KMS-11 (cell line): Measurements from ENCODE around the gene CCDC92B.

ENCODE experiments used
- H2AFZ ChIP-seq: fragments of 200-600 bp; sonication (generic); 2 replicates; pipeline ENCODE4 v1.6.1; 2016; ENCODE audit warnings: antibody characterized with exemption, mixed run types, low read depth
- H3K27ac ChIP-seq: fragments of 200-600 bp; sonication (generic); 2 replicates; pipeline ENCODE4 v1.6.1; 2016; ENCODE audit warnings: mild to moderate bottlenecking, mixed run types
- H3K27me3 ChIP-seq: fragments of 200-600 bp; sonication (generic); 2 replicates; pipeline ENCODE4 v1.6.1; 2017; ENCODE audit warnings: mild to moderate bottlenecking, low read depth, mixed run types, moderate library complexity; ENCODE audit not compliant: insufficient read depth
- H3K36me3 ChIP-seq: fragments of 200-600 bp; sonication (generic); 2 replicates; pipeline ENCODE4 v1.6.1; 2017; ENCODE audit warnings: mild to moderate bottlenecking, mixed run types; ENCODE audit not compliant: insufficient read depth
- H3K4me1 ChIP-seq: fragments of 200-600 bp; sonication (generic); 2 replicates; pipeline ENCODE4 v1.6.1; 2016; ENCODE audit warnings: mild to moderate bottlenecking, low read depth, mixed run types; ENCODE audit not compliant: poor library complexity, severe bottlenecking
- H3K4me2 ChIP-seq: fragments of 200-600 bp; sonication (generic); 2 replicates; pipeline ENCODE4 v1.7.0; 2016; ENCODE audit warnings: mild to moderate bottlenecking, mixed run types
- H3K4me3 ChIP-seq: fragments of 200-600 bp; sonication (generic); IDR thresholded peaks from 2 replicates; pipeline ENCODE4 v1.6.1; 2017; ENCODE audit warnings: low read depth, low read length, mixed read lengths; ENCODE audit not compliant: insufficient read depth
- H3K79me2 ChIP-seq: fragments of 200-600 bp; sonication (generic); 2 replicates; pipeline ENCODE4 v1.6.1; 2016; ENCODE audit warnings: low read depth, mixed run types; ENCODE audit not compliant: insufficient read depth
- H3K9ac ChIP-seq: fragments of 200-600 bp; sonication (generic); 2 replicates; pipeline ENCODE4 v1.6.1; 2016; ENCODE audit warnings: mild to moderate bottlenecking, mixed run types
- H4K20me1 ChIP-seq: fragments of 200-600 bp; sonication (generic); 2 replicates; pipeline ENCODE4 v1.6.1; 2016; ENCODE audit warnings: mild to moderate bottlenecking, mixed run types; ENCODE audit not compliant: insufficient read depth
- CTCF ChIP-seq: fragments of 200-600 bp; sonication (generic); conservative IDR thresholded peaks from 2 replicates; pipeline ENCODE4 v1.6.1; 2017; ENCODE audit warnings: low read depth, mild to moderate bottlenecking, antibody characterized with exemption, low read length, moderate library complexity, mixed read lengths

Gene CCDC92B

GRCh38 chr17:2731807-2732206 is 17.6 kb downstream of the CCDC92B start:
- Histone ChIP-seq H3K4me1 (no peaks in the 10 kb centered on the region), H3K4me3 (no peak overlapping the region), H3K79me2 (no peaks in the 10 kb centered on the region), H4K20me1 (no peaks in the 10 kb centered on the region), H3K9ac (no peak overlapping the region), H3K27ac (no peak overlapping the region), H3K36me3 (no peaks in the 10 kb centered on the region), H3K4me2 (no peak overlapping the region), H3K27me3 (peaks cover 10% of the 10 kb centered on the region; the same call in 1 of the 2 replicates), H2AFZ (no peak overlapping the region)
- TF ChIP-seq CTCF = no peak

- H3K4me3 ChIP-seq = no peak overlapping the region
- no peak for TF ChIP-seq CTCF
- H3K4me2 ChIP-seq = no peak overlapping the region
- no peaks in the 10 kb centered on the region for H3K4me1 ChIP-seq
- H2AFZ ChIP-seq = no peak overlapping the region
- no peaks in the 10 kb centered on the region for H4K20me1 ChIP-seq
- no peaks in the 10 kb centered on the region for H3K36me3 ChIP-seq
- H3K27me3 ChIP-seq = peaks cover 10% of the 10 kb centered on the region; the same call in 1 of the 2 replicates
- H3K9ac ChIP-seq = no peak overlapping the region
- no peaks in the 10 kb centered on the region for H3K79me2 ChIP-seq
- no peak overlapping the region for H3K27ac ChIP-seq
Measured at GRCh38 chr17:2730764-2731353, 18.6 kb downstream of the CCDC92B start.

GRCh38 chr17:2724784-2725164 is 24.7 kb downstream of the CCDC92B start:
- Histone ChIP-seq H3K36me3 (no peaks in the 10 kb centered on the region), H2AFZ (no peak overlapping the region), H3K27me3 (peaks cover 2% of the 10 kb centered on the region; the same call in 1 of the 2 replicates), H3K79me2 (no peaks in the 10 kb centered on the region), H3K4me1 (no peaks in the 10 kb centered on the region), H3K4me3 (no peak overlapping the region), H3K9ac (no peak overlapping the region), H3K27ac (no peak overlapping the region), H3K4me2 (no peak overlapping the region), H4K20me1 (no peaks in the 10 kb centered on the region)
- no peak for TF ChIP-seq CTCF

- H3K9ac ChIP-seq = no peak overlapping the region
- no peak overlapping the region for H3K4me2 ChIP-seq
- peaks cover 2% of the 10 kb centered on the region; the same call in 1 of the 2 replicates for H3K27me3 ChIP-seq
- H3K27ac ChIP-seq = no peak overlapping the region
- no peak for TF ChIP-seq CTCF
- no peaks in the 10 kb centered on the region for H3K79me2 ChIP-seq
- H3K4me1 ChIP-seq = no peaks in the 10 kb centered on the region
- H4K20me1 ChIP-seq = no peaks in the 10 kb centered on the region
- no peaks in the 10 kb centered on the region for H3K36me3 ChIP-seq
- no peak overlapping the region for H2AFZ ChIP-seq
- no peak overlapping the region for H3K4me3 ChIP-seq
Measured at GRCh38 chr17:2723997-2724783, 25.3 kb downstream of the CCDC92B start.
